NCI-H1092 (cell line): ENCODE data around the gene SLFN14.
"Not testable (repeated sequence)": the region's sequence is repeated elsewhere in the genome, so short reads cannot be mapped to it uniquely, and the experiment has no call there.

Experiments used
- DNase-seq: peaks from one replicate; lab custom pipeline; 2025; lab: John Stamatoyannopoulos, UW

Gene SLFN14

GRCh38 chr17:35559495-35560210 is 966 bp downstream of the SLFN14 start:
- no peak for DNase-seq

GRCh38 chr17:35557353-35557752 is 3.3 kb downstream of the SLFN14 start:
- no peak for DNase-seq

DNA sequence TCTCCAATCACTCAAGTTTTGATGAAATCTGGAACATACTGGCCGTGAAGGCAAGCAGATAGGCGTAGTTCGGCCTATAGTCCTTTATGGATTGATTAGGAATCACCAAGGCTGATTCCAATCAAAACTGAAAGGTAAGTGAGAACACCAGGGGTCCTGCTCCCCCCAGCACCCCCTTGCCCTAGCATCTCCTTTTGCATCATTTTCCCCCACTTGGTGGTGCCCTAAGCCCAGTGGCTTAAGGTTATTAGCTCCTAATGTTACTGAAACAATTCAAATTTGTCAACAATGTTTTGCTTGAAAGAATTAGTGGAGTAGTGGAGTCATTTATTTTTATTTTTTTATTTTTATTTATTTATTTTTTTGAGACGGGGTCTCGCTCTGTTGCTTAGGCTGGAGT is 4.9 kb downstream of the SLFN14 start:
- DNase-seq, result no peak

DNA sequence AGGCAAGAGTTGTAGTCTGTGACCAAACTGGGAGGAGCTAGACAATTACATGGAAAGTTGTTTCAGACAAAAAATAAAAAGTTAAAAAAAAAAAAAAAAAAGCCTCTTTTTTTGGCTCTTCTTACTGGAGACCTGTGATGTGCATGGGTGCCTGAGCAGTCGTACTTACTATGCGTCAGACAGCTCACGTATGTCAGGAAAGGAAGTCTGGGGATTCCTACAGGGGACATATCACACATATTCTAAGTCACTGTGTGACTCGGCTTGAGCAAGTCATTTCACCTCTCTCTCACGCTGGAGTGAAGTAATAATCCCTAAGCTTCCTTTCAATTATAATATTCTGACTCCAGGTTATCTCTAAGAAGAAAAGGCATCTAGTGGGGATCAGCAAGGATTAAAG is 6.0 kb downstream of the SLFN14 start:
- DNase-seq, result no peak

GRCh38 chr17:35553310-35553709 is 7.3 kb downstream of the SLFN14 start:
- DNase-seq, result no peak

- DNase-seq, result no peak
Measured at GRCh38 chr17:35548978-35549377, 11.6 kb downstream of the SLFN14 start.

- DNase-seq, result no peak
Measured at GRCh38 chr17:35548208-35548810, 12.3 kb downstream of the SLFN14 start.

DNA sequence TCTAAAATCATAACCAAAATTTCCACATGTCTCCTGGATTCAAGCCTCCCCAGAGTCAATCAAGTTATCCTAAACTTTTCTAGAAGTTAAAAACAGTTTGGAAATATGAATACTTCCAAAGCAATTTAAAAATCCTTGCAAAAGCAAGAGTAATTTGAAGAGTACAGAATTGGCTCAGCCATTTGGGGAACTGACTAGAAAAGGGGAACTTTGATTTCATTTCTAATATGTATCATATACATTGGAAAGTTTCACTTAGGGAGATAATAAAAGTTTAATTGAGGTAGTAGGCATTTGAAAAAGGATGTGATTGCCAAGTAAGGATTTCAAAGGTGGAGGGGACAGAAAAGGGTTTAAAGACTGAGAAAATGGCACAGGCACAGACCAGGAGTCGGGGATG is 14.1 kb downstream of the SLFN14 start:
- no peak for DNase-seq

DNA sequence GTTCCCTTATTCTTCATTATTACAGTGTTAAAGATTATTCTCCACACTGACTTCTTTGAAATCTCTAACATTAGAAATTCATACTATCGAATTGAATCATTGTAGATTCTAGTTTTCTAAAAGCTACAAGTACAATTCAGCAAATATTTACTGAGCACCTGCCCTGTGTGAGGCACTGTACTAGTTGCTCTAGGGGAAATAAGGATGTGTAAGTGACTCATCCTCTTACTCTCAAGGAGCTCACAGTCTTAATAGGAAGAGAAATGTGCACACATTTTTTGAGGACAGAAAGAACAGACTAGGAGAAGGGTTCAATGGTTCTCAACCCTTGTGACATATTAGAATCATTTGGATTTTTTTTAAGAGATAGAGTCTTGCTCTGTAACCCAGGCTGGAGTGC is 15.5 kb downstream of the SLFN14 start:
- DNase-seq, result no peak

- DNase-seq, result no peak
Measured at GRCh38 chr17:35543856-35544255, 16.8 kb downstream of the SLFN14 start.

DNA sequence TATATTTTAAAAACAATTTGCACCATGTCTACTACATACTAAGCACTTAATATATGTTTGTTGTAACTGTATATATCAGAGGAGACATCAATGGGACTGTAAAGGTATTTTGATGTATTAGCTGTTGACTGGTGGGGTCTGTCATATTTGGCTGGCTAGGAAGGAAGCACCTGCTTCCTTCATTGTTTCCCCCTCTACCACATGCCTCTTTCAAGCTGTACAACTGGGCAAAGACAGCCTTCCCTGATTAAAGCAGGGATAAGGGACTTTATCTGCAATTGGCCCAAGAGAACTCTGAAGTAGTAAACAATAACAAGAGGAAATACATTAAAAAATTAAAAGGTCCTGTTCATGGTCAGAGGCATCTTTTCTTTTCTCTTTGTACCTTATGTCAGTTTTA is 17.6 kb downstream of the SLFN14 start:
- no peak for DNase-seq

DNA sequence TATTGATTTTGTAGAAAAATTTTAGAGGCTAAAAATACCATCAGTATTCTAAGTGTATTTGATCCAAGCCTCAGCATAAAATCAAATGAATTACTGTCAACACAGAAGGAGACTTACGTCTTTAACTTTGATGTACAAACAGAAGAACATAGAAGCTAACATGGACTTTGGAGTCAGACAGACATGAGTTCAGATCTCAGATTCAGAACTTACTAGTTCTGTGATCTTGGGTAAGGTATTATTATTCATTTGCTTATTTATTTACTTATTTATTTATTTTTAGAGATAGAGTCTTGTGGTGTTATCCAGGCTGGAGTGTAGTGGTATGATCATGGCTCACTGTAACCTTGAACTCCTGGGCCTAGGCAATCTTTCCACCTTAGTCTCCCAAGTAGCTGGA is 19.2 kb downstream of the SLFN14 start:
- no peak for DNase-seq

GRCh38 chr17:35540589-35541404 is 19.8 kb downstream of the SLFN14 start:
- no peak for DNase-seq

- no peak for DNase-seq
Measured at GRCh38 chr17:35539659-35540026, 21.0 kb downstream of the SLFN14 start.

GRCh38 chr17:35537601-35538141 is 22.9 kb downstream of the SLFN14 start, which contains the start of gene SLFN12L:
Gene SLFN12L, minus strand, starts transcription at chr17:35537678. Its CDS starts 15,314 bp downstream, at chr17:35522364.
- DNase-seq, result no peak

DNA sequence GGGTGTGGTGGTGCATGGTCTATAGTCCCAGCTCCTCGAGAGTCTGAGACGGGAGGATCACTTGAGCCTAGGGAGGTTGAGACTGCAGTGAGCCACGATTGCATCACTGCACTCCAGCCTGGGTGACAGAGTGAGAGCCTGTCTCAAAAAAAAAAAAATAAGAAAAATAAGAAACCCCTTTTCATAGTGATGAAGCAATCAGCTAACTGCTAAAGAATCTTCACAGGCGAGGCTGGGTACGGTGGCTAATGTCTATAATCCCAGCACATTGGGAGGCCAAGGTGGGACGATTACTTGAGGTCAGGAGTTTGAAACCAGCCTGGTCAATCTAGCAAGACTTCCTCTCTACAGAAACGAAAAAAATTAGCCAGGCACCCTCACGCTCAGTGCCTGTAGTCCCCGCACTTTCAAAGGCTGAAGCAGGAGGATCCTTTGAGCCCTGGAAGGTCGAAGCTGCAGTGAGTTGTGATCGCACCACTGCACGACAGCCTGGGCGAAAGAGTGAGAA is 23.9 kb downstream of the SLFN14 start:
- no peak for DNase-seq

DNA sequence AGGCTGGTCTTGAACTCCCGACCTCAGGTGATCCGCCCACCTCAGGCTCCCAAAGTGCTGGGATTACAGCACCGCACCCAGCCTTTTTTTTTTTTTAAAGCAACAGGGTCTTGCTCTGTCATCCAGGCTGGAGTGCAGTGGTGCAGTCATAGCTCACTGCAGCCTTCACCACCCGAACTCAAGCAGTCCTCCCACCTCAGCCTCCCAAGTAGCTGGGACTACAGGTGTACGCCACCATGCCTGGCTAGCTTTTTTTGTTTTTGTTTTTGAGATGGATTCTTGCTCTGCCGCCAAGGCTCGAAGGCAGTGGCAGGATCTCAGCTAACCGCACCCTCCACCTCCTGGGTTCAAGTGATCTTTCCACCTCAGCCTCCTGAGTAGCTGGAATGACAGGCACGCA is 25.2 kb downstream of the SLFN14 start:
- not testable (repeated sequence) for DNase-seq

DNA sequence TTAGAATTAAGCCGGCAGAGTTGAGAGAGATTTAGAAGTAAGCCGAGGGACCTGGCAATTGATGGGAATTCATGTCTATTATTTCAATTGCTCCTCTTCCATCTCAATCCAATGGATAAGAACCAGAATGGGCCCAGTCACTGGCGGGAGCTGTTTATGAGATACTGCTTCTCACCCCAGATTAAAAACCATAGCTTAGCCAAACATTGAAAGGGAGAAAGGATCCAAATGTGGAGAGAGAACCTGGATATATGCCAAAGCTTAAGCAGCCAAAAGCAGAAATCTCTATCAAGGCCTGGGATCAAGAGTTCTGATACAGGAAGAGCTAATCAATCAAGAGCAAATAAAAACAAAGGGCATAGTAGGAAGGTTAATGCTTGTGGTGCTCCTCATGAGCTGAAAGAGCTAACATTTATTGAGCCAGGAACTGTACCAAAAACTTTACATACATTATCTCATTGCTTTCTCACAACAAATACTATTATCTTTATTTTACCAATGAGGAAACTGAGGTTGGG is 26.0 kb downstream of the SLFN14 start:
- no peak for DNase-seq

GRCh38 chr17:35531160-35531559 is 29.5 kb downstream of the SLFN14 start:
- no peak for DNase-seq

GRCh38 chr17:35529866-35530265 is 30.8 kb downstream of the SLFN14 start:
- no peak for DNase-seq

GRCh38 chr17:35529326-35529725 is 31.3 kb downstream of the SLFN14 start:
- DNase-seq, result not testable (repeated sequence)

DNA sequence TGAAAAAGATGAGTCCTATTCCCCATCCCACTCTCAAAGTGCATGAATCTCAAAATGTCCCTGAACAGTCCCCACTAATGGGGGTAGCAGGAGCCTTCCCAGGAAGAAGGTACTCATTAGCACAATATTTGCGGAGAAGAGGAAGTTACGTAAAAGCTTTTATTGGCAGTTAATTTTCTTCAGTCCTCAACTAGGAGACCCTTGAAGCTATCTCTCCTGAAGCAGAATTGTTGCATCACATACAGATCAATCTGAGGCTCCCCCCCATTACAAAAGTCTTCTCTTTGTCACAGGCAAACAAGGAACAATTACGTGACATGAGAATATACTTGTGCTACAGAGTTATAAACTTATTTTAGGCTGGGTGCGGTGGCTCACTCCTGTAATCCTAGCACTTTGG is 37.3 kb downstream of the SLFN14 start:
- no peak for DNase-seq
